HS-5 (cell line): ENCODE data around the gene NBEA.
"Not testable (repeated sequence)": the region's sequence is repeated elsewhere in the genome, so short reads cannot be mapped to it uniquely, and the experiment has no call there.

ENCODE experiments used
- DNase-seq: peaks from one replicate; pipeline ENCODE4 v3.0.0-alpha.2; 2012; ENCODE audit warnings: low read depth

Gene NBEA

DNA sequence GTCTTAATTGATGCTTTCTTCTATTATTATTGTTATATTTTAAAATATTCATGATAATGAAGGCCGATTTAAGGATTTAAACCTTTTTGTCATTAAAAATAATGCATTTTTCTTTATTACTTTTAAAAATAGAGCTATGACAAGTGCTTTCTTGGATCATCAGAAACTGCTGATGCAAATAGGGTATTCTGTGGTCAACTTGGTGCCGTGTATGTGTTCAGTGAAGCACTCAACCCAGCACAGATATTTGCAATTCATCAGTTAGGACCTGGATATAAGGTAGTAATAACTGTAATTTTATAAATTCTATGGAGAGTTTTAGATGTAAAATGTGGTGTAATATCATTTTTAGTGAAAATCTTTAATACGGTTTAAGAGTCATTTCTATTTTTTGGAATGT lies 116.5 kb downstream of the NBEA start:
- DNase-seq: not testable (repeated sequence)

DNA sequence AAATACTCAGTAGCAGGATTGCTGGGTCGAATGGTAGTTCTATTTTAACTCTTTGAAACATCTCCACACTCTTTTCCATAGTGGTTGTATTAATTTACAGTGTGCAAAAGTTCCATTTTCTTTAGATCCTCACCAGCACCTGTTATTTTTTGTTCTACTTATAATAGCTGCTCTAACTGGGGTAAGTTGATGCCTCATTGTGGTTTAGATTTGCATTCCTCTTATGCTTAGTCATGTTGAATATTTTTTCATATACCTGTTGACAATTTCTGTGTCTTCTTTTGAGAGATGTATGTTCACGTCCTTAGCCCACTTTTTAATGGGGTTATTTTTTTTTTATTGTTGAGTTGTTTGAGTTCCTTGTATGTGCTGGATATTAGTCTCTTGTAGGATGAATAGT lies 144.6 kb downstream of the NBEA start:
- DNase-seq: no peak

DNA sequence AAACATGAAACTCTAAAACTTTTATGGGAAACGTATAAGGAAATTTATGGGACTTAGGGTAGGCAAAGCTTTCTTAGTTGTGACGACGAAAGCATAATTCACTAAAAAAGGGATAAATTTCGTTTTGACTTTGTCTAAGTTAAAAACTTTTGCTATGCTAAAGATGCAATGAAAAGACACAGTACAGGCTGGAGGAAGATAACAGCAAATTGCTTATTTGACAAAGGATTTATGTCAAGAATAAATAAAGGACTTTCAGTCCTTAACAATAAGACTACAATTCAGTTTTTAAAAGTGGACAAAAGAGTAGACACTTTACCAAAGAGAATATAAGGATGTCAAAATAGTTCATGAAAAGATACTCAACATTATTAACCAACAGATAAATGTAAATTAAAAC lies 150.2 kb downstream of the NBEA start:
- DNase-seq: no peak

DNA sequence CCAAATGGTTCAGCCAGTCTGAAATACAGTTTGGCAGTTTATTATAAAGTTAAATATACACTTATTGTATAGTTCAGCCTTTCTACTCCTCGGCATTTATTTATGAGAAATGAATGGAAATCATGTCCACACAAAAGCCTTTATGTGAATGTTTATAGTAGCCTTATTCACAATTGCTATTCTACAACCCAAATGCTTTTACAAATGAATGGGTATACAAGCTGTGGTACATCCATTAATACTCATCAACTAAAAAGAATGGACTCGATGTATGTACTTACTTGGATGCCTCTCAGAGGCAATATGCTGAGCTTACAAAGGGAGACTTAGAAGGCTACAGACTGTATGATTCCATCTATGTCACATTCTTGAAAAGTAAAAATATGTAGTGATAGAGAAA lies 150.7 kb downstream of the NBEA start:
- DNase-seq: no peak

DNA sequence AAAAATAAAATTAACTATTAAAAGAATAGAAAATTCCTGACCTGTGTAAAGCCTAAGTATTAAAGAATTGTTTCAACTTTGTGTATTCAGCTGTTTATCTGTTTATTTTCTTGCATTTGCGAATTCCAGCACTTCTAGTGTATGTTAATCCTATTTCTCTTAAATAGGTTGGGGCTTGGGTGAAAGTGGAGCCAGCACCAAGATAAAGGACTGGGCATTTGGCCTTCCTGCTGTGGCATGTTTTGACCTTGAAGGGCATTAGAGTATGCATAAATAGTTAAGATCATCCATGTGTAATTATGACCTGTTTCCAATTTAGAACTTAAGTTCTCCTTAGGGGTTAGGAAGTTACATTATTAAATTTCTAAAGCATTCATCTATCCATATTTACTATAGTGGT lies 151.3 kb downstream of the NBEA start:
- DNase-seq: no peak

DNA sequence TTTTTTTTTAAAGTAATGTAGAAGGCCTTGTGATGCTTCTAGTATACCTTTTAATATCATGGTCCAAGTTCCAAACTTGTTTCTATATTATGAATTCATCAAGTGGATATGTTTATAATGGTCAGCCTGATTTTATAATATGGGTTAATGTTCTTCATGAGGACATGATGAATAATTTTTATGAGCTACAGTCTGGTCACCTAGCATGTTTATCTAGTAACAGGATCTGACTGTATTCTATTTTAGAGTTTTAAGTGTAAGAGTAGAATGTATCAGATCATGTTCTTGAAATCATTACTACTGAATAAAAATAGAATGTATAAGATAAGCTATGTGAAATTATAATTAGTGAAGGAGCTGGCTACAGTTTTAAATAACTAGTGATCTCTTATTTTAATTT lies 164.7 kb downstream of the NBEA start:
- DNase-seq: not testable (repeated sequence)

DNA sequence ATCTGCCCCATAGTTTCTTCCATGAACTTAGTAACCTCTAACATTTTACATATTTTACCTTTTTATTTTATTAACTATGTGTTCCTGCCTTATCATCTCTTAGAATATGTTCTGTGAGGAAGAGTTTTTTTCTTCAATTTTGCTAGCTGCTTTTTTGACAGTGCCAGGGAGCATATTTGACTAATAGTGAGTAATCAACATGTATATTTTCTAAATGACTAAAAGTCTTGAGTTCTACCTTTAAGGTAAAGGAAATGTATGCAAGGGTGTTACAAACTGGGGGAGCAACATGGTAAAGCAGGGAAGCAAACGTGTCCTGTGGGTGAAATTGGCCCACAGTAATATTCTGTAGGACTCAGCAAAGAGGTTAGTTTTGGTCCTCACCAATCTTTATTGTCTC lies 165.5 kb downstream of the NBEA start:
- no peak for DNase-seq

DNA sequence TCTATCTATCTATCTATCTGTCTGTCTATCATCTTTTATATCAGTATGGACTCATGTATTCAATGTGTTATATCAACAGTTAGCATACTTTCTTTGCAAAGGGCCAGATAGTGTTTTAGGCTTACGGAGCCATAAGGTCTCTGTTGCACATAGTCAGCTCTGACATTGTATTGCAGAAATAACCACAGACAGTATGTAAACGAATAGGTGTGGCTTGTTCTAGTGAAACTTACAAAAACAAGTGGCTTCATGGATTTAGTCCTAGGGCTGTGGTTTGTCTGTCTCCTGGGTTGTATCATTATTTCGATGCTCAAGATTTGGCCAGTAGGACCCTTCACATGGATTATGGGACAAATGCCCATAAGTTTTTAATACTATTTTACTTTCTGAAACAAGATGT lies 171.5 kb downstream of the NBEA start:
- not testable (repeated sequence) for DNase-seq

DNA sequence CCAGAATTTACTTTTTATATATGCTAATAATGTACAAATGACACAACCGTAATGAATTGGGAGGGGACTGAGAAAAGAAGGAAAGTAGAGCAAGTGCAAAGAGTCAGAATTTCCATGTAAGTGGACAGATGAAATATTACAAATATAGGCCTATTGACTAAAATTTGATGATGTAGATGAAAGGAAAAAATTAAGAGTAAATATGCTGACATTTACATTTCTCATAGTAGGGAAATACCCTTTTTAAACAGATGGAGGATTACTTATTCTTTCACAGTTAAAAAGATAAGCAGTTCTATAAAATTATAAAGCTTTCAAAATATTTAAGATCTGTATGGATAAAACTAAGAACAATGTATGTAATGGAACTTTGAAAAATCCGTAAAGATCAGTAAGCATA lies 185.4 kb downstream of the NBEA start:
- DNase-seq: no peak

DNA sequence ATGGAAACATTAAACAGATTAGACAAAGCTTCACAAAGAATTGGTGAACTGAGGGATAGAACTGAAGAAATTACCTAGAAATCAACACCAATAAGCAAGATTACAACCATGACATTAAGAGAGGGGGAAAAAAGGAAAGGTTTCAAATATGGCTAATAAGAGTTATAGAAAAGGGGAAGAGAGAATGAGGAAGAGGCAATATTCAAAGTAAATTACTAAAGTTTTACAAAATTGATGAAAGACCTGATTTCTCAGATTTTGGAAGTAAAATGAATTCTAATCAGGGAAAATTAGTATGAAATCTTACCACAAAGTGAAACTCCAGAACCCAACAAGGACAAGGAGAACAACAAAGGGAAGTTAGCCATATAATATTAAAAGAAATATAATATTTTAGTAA lies 187.4 kb downstream of the NBEA start:
- DNase-seq: no peak

DNA sequence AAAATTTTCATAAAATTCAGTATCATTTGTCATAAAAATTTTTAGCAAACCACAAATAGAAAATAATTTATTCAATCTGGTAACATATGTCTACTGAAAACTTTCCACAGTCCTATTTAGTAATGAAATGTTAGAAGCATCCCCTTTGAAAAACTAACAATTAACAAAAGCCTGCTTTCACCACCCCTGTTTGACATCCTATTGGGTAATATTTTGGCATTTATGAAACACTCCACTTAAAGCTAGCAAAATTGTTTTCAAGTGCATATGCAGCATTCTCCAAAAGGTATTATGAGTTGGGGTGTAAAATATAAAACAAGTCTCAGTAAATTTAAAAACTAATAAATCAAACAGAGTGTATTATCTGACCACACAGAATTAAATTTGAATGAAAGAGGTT lies 189.4 kb downstream of the NBEA start:
- no peak for DNase-seq

DNA sequence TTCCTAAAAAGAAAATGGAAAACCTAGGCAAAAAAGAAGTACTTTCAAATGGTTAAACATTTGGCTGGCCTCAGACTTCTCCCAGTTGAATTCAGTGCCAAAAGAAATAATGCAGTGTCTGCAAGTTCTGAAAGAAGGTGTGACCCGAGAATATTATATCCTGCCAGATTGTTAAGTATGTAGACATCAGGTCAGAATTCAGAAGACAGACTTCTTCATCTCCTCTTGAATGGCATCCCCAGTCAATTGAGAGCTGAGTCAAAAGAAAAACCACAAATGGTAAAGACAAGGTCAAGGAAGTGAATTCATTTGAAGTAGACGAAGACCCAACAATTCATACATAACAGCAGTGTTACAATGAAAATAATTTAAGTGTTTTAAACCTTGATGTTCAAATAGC lies 194.5 kb downstream of the NBEA start:
- DNase-seq: no peak

DNA sequence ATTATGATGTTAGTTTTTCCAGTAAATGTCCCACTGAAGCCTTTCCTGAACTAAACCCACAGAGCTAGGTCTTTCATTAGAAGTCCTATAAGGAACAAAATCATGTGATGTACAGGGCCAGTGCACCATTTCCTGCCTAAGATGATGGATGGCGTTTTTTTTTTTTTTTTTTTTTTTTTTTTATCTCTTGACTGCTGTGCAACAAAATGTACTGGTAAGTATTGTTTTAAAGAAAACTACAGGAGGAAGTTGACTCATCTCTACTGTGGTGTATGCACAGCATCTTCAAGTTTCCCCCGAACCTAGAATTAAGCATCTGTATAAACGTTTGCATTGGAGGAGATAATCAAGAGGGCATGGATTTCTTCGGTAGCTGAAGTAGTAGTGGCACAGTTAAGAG lies 197.5 kb downstream of the NBEA start:
- DNase-seq: peak; percentile 3

DNA sequence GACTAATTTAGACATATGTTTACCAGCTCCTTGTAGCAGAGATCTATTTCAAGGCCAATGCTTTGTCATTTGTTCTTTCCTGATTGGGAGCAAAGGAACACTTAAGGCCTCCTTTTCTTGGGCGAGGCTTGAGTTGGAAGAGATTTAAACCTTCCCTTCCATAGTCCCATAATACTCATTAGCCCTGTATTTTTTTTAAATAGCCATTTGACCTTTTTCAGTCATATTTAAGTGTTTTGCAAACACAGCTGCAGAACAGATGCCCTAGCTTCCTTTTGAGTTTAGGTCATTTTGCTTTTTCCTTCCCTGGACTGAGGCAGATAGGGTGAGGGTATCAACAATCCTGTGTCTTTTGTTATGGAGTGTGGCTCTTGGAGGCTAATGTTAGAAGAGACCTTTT lies 198.3 kb downstream of the NBEA start:
- no peak for DNase-seq

DNA sequence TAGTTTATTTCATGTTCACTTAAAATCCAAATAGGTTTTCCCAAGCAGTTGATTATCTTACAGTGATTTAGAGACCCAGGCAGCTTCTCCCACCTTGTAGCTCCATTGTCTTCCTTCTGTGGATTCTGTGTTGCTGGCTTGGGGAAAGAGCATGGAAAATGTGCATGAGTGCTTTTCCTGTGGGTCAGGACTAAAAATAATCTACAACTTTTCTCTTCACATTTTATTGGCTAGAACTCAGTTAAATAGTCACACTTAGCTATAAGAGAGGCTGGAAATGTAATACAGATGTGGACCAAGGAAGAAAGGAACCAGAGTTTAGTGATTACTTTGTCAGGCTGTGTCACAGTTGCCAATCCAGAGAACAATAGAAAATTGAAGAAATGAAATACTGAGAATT lies 198.8 kb downstream of the NBEA start:
- DNase-seq: no peak

DNA sequence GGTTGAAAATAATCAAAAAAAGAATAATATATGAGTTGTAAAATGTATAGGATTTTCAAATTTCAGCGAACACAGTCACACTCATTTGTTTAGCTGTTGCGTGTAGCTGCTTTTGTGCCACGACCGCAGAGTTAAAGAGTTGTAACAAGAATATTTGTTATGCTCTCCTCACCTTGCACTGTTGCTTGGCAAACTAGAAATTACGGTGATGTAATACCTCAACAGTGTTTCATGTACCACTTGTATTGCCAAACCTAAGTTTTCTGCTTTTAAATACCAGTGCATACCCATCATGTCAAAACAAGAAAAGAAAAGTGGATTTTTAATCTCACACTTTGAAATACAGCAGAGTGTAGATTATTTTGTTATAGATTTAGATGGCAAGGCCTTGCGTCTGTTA lies 201.1 kb downstream of the NBEA start:
- DNase-seq: no peak

DNA sequence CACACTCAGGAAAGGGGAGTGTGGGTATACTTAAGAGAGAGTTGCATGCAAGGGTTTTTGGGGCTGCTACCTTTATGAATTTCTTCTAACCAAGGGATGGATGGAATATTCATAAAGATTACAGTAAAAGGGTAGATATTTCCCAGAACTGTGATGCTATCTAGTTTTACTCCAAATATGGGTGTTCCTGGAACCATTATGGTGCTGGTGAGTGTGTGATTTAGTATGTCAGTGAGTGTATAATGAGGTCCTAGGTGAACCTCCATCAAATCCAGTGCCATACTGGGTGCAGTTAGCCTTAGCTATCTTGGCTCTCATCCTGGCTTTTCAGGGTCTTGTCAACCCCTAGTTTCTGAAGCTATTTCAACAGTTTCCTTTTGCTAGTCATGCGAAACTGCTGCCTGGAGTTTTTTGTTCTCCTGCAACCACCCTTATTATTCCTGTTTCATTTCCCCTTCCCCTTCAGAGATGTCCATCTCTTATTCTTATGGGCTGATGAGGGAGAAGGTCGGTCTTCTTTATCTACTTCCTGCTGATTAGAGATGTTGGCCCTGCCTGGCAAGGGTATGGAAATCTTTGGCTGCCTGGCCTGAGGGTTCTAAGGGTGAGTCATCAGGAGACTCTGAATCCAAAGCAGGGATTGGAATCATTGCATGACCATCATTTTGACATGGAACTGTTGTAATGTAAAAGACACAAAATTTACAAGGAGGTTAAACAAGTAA lies 202.3 kb downstream of the NBEA start:
- no peak for DNase-seq

DNA sequence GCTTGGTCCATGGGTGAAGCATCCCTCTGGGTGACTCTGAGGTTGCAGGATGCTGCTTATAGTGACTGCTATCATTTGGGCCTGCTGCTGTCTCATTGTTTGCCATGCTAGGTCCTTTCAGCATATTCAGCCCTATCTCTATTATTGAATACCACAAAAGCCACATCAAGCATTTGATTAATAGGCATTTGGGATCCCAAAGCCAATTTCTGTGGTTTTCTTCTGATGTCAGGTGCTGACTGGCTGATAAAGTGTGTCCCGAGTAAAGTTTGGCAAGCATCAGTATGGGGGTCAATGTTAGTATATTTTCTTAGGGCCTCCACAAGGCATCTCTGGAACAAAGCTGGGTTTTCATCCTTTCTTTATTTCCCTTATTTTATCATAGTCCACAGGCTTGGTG lies 204.6 kb downstream of the NBEA start:
- DNase-seq: no peak

DNA sequence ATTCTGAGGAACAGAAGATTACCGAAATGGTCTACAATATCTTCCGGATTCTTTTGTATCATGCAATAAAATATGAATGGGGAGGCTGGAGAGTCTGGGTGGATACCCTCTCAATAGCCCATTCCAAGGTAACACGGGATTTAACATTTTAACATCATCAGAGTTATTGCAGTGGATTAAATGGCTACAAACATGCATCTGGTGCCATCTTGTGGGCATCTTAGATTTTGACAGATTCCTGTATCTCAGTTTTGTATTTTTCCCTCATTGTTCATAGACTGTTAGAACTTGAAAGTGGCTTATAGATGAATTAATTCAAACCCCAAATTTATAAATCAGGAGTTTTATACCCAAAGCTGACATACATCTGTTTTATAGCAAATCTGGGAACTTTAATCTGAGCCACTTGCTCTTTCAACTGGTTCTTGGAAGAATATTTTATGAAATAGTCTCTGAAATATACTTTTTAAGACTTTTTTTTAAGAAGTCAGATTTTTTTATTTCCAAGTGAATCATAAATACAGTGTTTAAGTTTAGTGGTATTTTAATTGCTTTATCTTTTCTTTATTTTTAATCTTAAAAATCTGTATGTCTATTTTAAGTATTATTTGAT lies 215.2 kb downstream of the NBEA start:
- DNase-seq: no peak

DNA sequence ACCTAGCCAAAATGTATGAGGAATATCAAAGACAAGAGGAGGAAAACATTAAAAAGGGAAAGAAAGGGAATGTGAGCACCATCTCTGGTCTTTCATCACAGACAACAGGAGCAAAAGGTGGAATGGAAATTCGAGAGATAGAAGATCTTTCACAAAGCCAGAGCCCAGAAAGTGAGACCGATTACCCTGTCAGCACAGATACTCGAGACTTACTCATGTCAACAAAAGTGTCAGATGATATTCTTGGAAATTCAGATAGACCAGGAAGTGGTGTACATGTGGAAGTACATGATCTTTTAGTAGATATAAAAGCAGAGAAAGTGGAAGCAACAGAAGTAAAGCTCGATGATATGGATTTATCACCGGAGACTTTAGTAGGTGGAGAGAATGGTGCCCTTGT lies 217.0 kb downstream of the NBEA start:
- DNase-seq: no peak

DNA sequence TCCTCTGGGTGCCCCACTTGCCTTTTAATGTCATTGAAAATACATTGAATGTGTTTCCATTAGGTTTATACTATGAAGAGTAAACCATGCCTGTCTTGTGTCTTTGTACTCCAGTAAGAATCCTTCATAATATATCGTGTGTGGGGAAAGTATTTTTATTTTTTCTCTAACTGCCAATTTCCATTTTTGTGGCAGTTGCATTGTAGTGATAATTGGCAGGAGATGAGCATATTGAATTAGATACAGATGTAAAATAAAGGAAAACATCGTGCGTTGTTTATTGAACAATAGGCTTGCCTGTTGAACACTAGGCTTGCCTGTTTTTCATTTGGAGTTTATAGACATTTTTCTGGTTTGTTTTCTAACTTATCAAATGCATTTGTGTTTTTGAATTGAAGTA lies 218.8 kb downstream of the NBEA start:
- no peak for DNase-seq

DNA sequence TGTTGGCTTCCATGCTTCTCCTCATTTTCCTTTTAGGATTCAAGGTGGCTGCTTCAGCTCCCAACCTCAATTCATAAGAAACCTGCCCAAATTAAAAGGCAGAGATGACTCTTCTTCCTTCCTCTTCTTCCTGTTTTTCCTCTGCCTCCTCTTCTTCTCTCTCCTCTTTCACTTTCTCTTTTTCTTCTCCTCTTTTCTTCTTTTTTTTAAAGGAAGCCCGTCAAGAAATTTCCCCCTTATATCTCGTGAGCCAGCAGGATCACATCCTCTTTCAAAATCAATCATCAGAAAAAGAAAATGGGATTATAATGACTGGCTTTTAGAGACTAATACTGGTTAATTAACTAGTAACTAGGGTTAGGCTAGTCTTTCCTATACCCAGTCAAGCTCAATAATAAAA lies 220.3 kb downstream of the NBEA start:
- DNase-seq: no peak

DNA sequence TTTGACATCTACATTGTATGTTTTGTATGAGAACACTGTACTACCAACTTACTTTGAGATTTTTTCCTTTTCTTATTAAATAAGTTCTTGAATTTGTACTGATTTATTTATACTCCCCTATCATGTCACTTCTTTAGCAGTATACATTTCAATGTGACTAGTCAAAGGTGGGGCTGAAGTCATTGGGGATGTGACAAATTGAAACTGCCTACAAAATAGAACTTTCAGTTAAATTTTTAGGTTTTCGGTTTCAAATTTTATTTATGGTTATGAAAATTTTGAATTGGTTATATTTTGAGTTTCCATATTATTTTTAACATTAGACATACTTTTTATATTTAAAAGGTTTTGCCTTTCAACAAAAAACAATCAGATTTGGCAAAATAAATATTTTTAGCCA lies 221.6 kb downstream of the NBEA start:
- no peak for DNase-seq

DNA sequence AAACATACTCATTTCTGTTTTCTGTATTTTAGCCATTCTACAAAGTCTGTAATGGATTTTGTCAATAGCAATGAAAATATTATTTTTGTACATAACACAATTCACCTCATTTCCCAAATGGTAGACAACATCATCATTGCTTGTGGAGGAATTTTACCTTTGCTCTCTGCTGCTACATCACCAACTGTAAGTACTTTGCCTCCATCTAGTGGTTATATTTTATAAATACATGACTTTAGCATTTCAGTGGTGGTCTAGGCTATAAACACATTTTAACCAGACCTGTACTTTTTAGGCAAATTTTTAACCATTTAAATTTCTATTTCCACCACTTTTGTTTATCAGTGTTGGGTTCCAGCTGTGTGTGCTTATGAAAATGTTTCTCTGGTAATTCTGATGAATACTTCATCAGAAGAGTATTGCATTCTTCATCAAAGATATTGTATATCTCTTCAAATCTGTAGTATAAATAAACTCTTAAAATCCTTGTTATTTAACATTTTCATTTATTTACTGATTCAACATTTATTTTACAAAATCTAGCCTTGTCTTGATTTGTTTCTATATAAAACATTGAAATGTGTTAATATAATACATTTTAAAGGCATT lies 222.4 kb downstream of the NBEA start:
- no peak for DNase-seq
